DND-41 (cell line): ENCODE results near the gene AXIN1.

Experiments
- EZH2 ChIP-seq: IDR thresholded peaks from 3 replicates; pipeline ENCODE4 v1.6.1; 2012; ENCODE audit warnings: borderline replicate concordance, low read depth, mild to moderate bottlenecking, moderate library complexity, low read length, inconsistent platforms; ENCODE audit not compliant: severe bottlenecking
- TF ChIP-seq, protein P1 (sequence below): IDR thresholded peaks from 2 replicates; pipeline ENCODE4 v1.5.1; 2012; ENCODE audit warnings: borderline replicate concordance, low read length, moderate library complexity, mild to moderate bottlenecking; ENCODE audit not compliant: poor library complexity, severe bottlenecking; ENCODE audit errors: extremely low read depth

DNA sequence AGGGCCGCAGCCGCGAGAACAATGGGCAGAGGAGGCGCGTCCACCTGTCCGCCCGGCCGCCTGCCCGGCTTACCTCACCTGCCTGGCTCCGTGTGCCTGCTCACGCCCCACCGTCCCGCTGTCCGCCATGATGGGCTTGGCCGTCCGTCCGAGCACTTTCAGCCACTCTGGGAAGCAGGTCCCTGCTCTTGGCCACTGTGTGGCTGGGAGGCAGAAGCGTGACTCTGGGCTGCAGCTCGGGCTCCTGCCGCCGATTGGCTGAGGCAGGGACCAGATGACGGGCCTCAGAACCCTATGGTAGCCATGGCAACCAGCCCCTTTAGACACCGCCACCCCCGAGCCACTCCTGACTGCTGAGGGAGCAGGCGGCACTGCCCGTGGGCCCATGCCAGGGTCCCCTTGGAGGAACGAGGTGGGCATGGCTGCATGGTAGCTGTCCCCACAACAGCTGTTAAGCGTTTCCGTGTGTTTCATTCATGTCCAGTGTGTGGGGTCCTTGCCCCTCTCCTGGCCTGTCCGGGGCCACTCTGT, 8.9 kb upstream of the AXIN1 start:
- TF ChIP-seq EZH2: no peak
- TF ChIP-seq, protein P1, sequence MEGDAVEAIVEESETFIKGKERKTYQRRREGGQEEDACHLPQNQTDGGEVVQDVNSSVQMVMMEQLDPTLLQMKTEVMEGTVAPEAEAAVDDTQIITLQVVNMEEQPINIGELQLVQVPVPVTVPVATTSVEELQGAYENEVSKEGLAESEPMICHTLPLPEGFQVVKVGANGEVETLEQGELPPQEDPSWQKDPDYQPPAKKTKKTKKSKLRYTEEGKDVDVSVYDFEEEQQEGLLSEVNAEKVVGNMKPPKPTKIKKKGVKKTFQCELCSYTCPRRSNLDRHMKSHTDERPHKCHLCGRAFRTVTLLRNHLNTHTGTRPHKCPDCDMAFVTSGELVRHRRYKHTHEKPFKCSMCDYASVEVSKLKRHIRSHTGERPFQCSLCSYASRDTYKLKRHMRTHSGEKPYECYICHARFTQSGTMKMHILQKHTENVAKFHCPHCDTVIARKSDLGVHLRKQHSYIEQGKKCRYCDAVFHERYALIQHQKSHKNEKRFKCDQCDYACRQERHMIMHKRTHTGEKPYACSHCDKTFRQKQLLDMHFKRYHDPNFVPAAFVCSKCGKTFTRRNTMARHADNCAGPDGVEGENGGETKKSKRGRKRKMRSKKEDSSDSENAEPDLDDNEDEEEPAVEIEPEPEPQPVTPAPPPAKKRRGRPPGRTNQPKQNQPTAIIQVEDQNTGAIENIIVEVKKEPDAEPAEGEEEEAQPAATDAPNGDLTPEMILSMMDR: no peak
